ENCODE data around the gene NEIL3.

GRCh38 chr4:177351622-177352244 is 42.1 kb downstream of the NEIL3 start:
- TF ChIP-seq POLR2AphosphoS5 (IDR thresholded peaks at IDR 0.05; ENCODE audit: low read depth, low read length) (no peak), POLR2A (IDR thresholded peaks at IDR 0.05; ENCODE audit: low read depth, low read length) (no peak)
